Nephron (organoid): ENCODE measurements around the gene CH25H.
A peak's percentile ranks its signal among the peaks of the same experiment; 100 is the strongest.
"Not testable (repeated sequence)": the region's sequence is repeated elsewhere in the genome, so short reads cannot be mapped to it uniquely, and the experiment has no call there.

ENCODE experiments used
- H3K27ac Mint-ChIP-seq, 3 experiments: 2 replicates each; pipeline ENCODE4 v1.8.0; 2020; ENCODE audit warnings: mixed read lengths in 3 of 3, mild to moderate bottlenecking in 2 of 3, moderate library complexity in 1 of 3
- H3K27me3 Mint-ChIP-seq: 2 replicates; pipeline ENCODE4 v1.8.0; 2021; ENCODE audit warnings: low read depth, mild to moderate bottlenecking, moderate library complexity, mixed read lengths
- H3K36me3 Mint-ChIP-seq: 2 replicates; pipeline ENCODE4 v1.8.0; 2020; ENCODE audit warnings: low read depth, mixed read lengths
- H3K4me1 Mint-ChIP-seq: 2 replicates; pipeline ENCODE4 v1.8.0; 2020; ENCODE audit warnings: mixed read lengths
- H3K4me3 Mint-ChIP-seq, 3 experiments: 2 replicates each; pipeline ENCODE4 v1.8.0; 2020; ENCODE audit warnings: mild to moderate bottlenecking in 3 of 3, mixed read lengths in 3 of 3, moderate library complexity in 2 of 3
- H3K9me3 Mint-ChIP-seq: 2 replicates; pipeline ENCODE4 v1.8.0; 2020; ENCODE audit warnings: mixed read lengths
- CTCF ChIP-seq, 3 experiments: fragments of 200-600 bp; sonication (generic); IDR thresholded peaks; one replicate each; pipeline ENCODE4 v1.5.0; 2021; ENCODE audit warnings: antibody characterized with exemption in 3 of 3; ENCODE audit not compliant: unreplicated experiment in 3 of 3

Gene CH25H

GRCh38 chr10:89207181-89207800 is at the start of gene CH25H:
Gene CH25H (minus strand): TSS chr10:89207317. CDS start chr10:89207292, 25 bp downstream.
- Mint-ChIP-seq H3K9me3 (no peaks in the 10 kb centered on the region), H3K4me1 (peaks cover 16% of the 10 kb centered on the region), H3K36me3 (no peaks in the 10 kb centered on the region), H3K4me3 (peak within 1 kb of the TSS; percentile 79 to 84 (median 82)), H3K27ac (no peak within 1 kb of the TSS), H3K27me3 (no peaks in the 10 kb centered on the region)
- no peak for TF ChIP-seq CTCF (IDR thresholded peaks at IDR 0.05; ENCODE audit: unreplicated experiment in 3 of 3)

- Mint-ChIP-seq H3K27ac (no peak overlapping the region), H3K36me3 (no peaks in the 10 kb centered on the region), H3K27me3 (no peaks in the 10 kb centered on the region), H3K9me3 (peaks cover 6% of the 10 kb centered on the region), H3K4me1 (peaks cover 18% of the 10 kb centered on the region), H3K4me3 (no peak overlapping the region)
- no peak for TF ChIP-seq CTCF (IDR thresholded peaks at IDR 0.05; ENCODE audit: unreplicated experiment in 3 of 3)
Observed at GRCh38 chr10:89256340-89256739, 49.2 kb upstream of the CH25H start.

GRCh38 chr10:89255793-89256192 is 48.7 kb upstream of the CH25H start:
- Mint-ChIP-seq H3K27me3 (no peaks in the 10 kb centered on the region), H3K27ac (no peak overlapping the region), H3K4me1 (peaks cover 22% of the 10 kb centered on the region), H3K36me3 (no peaks in the 10 kb centered on the region), H3K4me3 (no peak overlapping the region), H3K9me3 (peaks cover 6% of the 10 kb centered on the region)
- no peak for TF ChIP-seq CTCF (IDR thresholded peaks at IDR 0.05; ENCODE audit: unreplicated experiment in 3 of 3)

- Mint-ChIP-seq H3K4me3 (peak overlapping the region in 1 of 3 experiments; percentile 1), H3K4me1 (peaks cover 18% of the 10 kb centered on the region)
- not testable (repeated sequence) for H3K27me3 Mint-ChIP-seq, H3K36me3 Mint-ChIP-seq, H3K27ac Mint-ChIP-seq, H3K9me3 Mint-ChIP-seq
Observed at GRCh38 chr10:89255091-89255579, 48.0 kb upstream of the CH25H start.

- TF ChIP-seq CTCF (IDR thresholded peaks at IDR 0.05; ENCODE audit: unreplicated experiment in 3 of 3), result no peak
- Mint-ChIP-seq H3K4me1 (peaks cover 11% of the 10 kb centered on the region), H3K36me3 (no peaks in the 10 kb centered on the region), H3K27ac (no peak overlapping the region), H3K9me3 (peaks cover 6% of the 10 kb centered on the region), H3K27me3 (no peaks in the 10 kb centered on the region), H3K4me3 (peak overlapping the region; percentile 85 to 88 (median 88))
Observed at GRCh38 chr10:89252225-89252585, 45.1 kb upstream of the CH25H start.

GRCh38 chr10:89251409-89252224 is 44.5 kb upstream of the CH25H start, which contains the start of gene LIPA:
Gene LIPA (minus strand): TSS chr10:89251775. CDS start chr10:89247648, 4,127 bp downstream.
- H3K36me3 Mint-ChIP-seq, result no peaks in the 10 kb centered on the region

More at GRCh38 chr10:89251409-89252224, 44.5 kb upstream of the CH25H start, which contains the start of gene LIPA:
- Mint-ChIP-seq H3K27me3 (no peaks in the 10 kb centered on the region), H3K27ac (no peak within 1 kb of the TSS), H3K4me3 (peak within 1 kb of the TSS; percentile 85 to 88 (median 88)), H3K9me3 (peaks cover 6% of the 10 kb centered on the region), H3K4me1 (peaks cover 5% of the 10 kb centered on the region)
- TF ChIP-seq CTCF (IDR thresholded peaks at IDR 0.05; ENCODE audit: unreplicated experiment in 3 of 3), result no peak
